Left lung (tissue), 10 donors: ENCODE results near the gene TMTC2. TPM values are rescaled to one million over a fixed set of nuclear protein-coding genes. Genes with fewer than 3 reads are reported as not detected.

Experiments
- ATAC-seq: fragments of 200-7000 bp; cut with Tn5 transposase; one replicate; pipeline ENCODE4 v1.9.1; 2020; ENCODE audit warnings: moderate library complexity
- DNase-seq, 4 donors: peaks; one replicate each; pipeline ENCODE4 v3.0.0-alpha.2; 2013 to 2020
- H3K27ac ChIP-seq, 2 donors: fragments of 200-600 bp; sonication (generic) in 1 of 2; one replicate each; pipeline versions ENCODE4 v1.5.0 to v1.8.0; 2020 to 2021
- H3K27me3 ChIP-seq, 2 donors: fragments of 200-600 bp; sonication (generic) in 1 of 2; one replicate each; pipeline versions ENCODE4 v1.5.0 to v1.8.0; 2020 to 2021
- H3K36me3 ChIP-seq, 2 donors: fragments of 200-600 bp; sonication (generic) in 1 of 2; one replicate each; pipeline versions ENCODE4 v1.5.0 to v1.8.0; 2020 to 2021
- H3K4me1 ChIP-seq, 2 donors: fragments of 200-600 bp; one replicate each; pipeline ENCODE4 v1.8.0; 2021
- H3K4me3 ChIP-seq, 2 donors: fragments of 200-600 bp; sonication (generic) in 1 of 2; one replicate each; pipeline versions ENCODE4 v1.5.0 to v1.8.0; 2020 to 2021; ENCODE audit warnings: mild to moderate bottlenecking in 1 of 2
- H3K9me3 ChIP-seq, 2 donors: fragments of 200-600 bp; sonication (generic) in 1 of 2; one replicate each; pipeline versions ENCODE4 v1.5.0 to v1.8.0; 2020 to 2021
- CTCF ChIP-seq, 2 donors: fragments of 200-600 bp; sonication (generic) in 1 of 2; IDR thresholded peaks; one replicate each; pipeline versions ENCODE4 v1.5.0 to v1.8.0; 2021; ENCODE audit warnings: antibody characterized with exemption in 2 of 2
- intact Hi-C, 2 donors: fragments of 100-400 bp; cut with DNase I; formaldehyde crosslinking; loops; one replicate each; pipeline versions ENCODE4 v1.11.2 to v1.14.2; 2022
- polyA plus RNA-seq, 6 donors: library from polyadenylated mRNA; unstranded; fragments of 120-200 nt; gene quantifications; one replicate each; pipeline ENCODE4 v1.2.1, GENCODE V29; 2013; ENCODE audit not compliant: insufficient read length in 6 of 6
- total RNA-seq, 2 donors: library from RNA; stranded (reverse); fragmentation: NEBNext Ultra II Directional; extraction: Animal tissue kit (Norgen Biotek cat#: 25700); gene quantifications; one replicate each; pipeline ENCODE4 v1.2.1, GENCODE V29; 2021
- donor health status: DM: no; HTN: yes; CAD: no.
- donor health status: DM: no; HTN: no; CAD: no.

Gene TMTC2
- total and polyA plus RNA-seq, 8 donors: 17.2 to 46.1 (median 39.3) TPM

GRCh38 chr12:82723093-82723492, 36.4 kb downstream of the TMTC2 start:
- intact Hi-C loops: no loop called here
- Histone ChIP-seq H3K36me3 (no peaks in the 10 kb centered on the region), H3K27ac (no peak overlapping the region), H3K4me1 (no peaks in the 10 kb centered on the region), H3K9me3 (no peaks in the 10 kb centered on the region), H3K27me3 (no peaks in the 10 kb centered on the region), H3K4me3 (no peak overlapping the region)
- no peak for TF ChIP-seq CTCF (IDR thresholded peaks at IDR 0.05)
- DNase-seq (no peak), ATAC-seq (no peak)

GRCh38 chr12:82723891-82724290, 37.2 kb downstream of the TMTC2 start:
- no peak for DNase-seq
- H3K27ac ChIP-seq: no peak overlapping the region

GRCh38 chr12:82725741-82726140, 39.0 kb downstream of the TMTC2 start:
- Histone ChIP-seq H3K27ac (no peak overlapping the region), H3K4me3 (no peak overlapping the region), H3K4me1 (no peaks in the 10 kb centered on the region), H3K27me3 (no peaks in the 10 kb centered on the region), H3K9me3 (peaks cover 0 to 4% of the 10 kb centered on the region in 2 donors), H3K36me3 (peaks cover 0 to 9% of the 10 kb centered on the region in 2 donors)
- intact Hi-C loops: no loop called here
- ATAC-seq: no peak
- DNase-seq: no peak
- no peak for TF ChIP-seq CTCF (IDR thresholded peaks at IDR 0.05)

More at GRCh38 chr12:82723891-82724290, 37.2 kb downstream of the TMTC2 start:
- Histone ChIP-seq H3K4me1 (no peaks in the 10 kb centered on the region), H3K9me3 (peaks cover 0 to 4% of the 10 kb centered on the region in 2 donors), H3K4me3 (no peak overlapping the region), H3K36me3 (peaks cover 0 to 6% of the 10 kb centered on the region in 2 donors), H3K27me3 (no peaks in the 10 kb centered on the region)
- TF ChIP-seq CTCF (IDR thresholded peaks at IDR 0.05): no peak
- ATAC-seq: no peak
- intact Hi-C loops: no loop called here

GRCh38 chr12:82727886-82728285, 41.2 kb downstream of the TMTC2 start:
- ATAC-seq: no peak

GRCh38 chr12:82728710-82729109, 42.0 kb downstream of the TMTC2 start:
- Histone ChIP-seq H3K4me3 (no peak overlapping the region), H3K9me3 (peaks cover 0 to 4% of the 10 kb centered on the region in 2 donors), H3K27ac (no peak overlapping the region), H3K36me3 (peaks cover 0 to 9% of the 10 kb centered on the region in 2 donors), H3K27me3 (no peaks in the 10 kb centered on the region), H3K4me1 (no peaks in the 10 kb centered on the region)
- peak in 1 of 4 donors; percentile 67 for DNase-seq
- ATAC-seq: no peak
- intact Hi-C loops: no loop called here
- TF ChIP-seq CTCF (IDR thresholded peaks at IDR 0.05): no peak

More at GRCh38 chr12:82727886-82728285, 41.2 kb downstream of the TMTC2 start:
- peaks cover 0 to 4% of the 10 kb centered on the region in 2 donors for H3K9me3 ChIP-seq
- intact Hi-C loops: no loop called here
- H3K4me3 ChIP-seq: no peak overlapping the region
- H3K36me3 ChIP-seq: peaks cover 0 to 9% of the 10 kb centered on the region in 2 donors
- no peak for DNase-seq
- no peak overlapping the region for H3K27ac ChIP-seq
- no peaks in the 10 kb centered on the region for H3K27me3 ChIP-seq
- H3K4me1 ChIP-seq: no peaks in the 10 kb centered on the region
- TF ChIP-seq CTCF (IDR thresholded peaks at IDR 0.05): no peak
